H1 (cell line): ENCODE measurements around the gene RARB.

Experiments
- EP300 ChIP-seq, 2 experiments: IDR thresholded peaks; 1 replicate in 1 of 2; 2 replicates in 1 of 2; pipeline ENCODE4 v1.6.1; 2011 to 2012; ENCODE audit warnings: low read depth in 2 of 2, low read length in 2 of 2, mild to moderate bottlenecking in 2 of 2, borderline replicate concordance in 1 of 2, inconsistent platforms in 1 of 2, moderate library complexity in 1 of 2
- EZH2 ChIP-seq: fragments of 200-600 bp; sonication (generic); IDR thresholded peaks from 2 replicates; pipeline ENCODE4 v1.7.1; 2012; ENCODE audit warnings: low read depth, mild to moderate bottlenecking, moderate library complexity, low read length, inconsistent platforms; ENCODE audit not compliant: severe bottlenecking
- POU5F1 ChIP-seq: IDR thresholded peaks from 2 replicates; pipeline ENCODE4 v1.6.1; 2011; ENCODE audit warnings: low read depth, mild to moderate bottlenecking, low read length, moderate library complexity
- TEAD4 ChIP-seq: IDR thresholded peaks from 2 replicates; pipeline ENCODE4 v1.6.1; 2012; ENCODE audit warnings: low read depth, low read length, inconsistent platforms, mixed read lengths

DNA sequence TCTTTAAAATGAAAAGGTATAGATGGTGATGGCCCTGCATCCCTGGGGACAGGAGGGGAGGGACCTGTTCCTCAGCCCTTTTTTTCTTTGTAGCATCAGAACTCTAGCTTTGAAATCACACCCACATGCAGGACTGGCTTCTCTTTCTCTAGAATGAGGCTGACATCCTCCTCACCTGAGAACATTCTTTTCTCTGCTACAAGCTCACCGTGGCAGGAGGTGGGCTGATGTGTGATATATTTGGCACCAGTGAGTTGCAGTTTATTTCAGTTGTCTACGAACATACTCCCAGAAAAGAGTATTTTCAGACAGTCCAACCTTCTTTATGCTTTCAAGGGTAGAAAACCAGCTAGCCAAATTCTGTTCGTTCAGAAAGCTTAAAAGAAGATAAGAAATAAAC lies 43.6 kb upstream of the RARB start:
- TF ChIP-seq POU5F1 = no peak
- TF ChIP-seq EP300 (IDR thresholded peaks at IDR 0.05; ENCODE audit: borderline replicate concordance in 1 of 2, low read depth in 2 of 2, low read length in 2 of 2) = no peak
- no peak for TF ChIP-seq EZH2
- no peak for TF ChIP-seq TEAD4
